Anterior cingulate cortex (tissue), 58 donors: Measurements from ENCODE around the gene RFTN1.

Experiments used
- DNase-seq, 58 donors: peaks; one replicate each; lab custom pipeline; 2025; lab: John Stamatoyannopoulos, UW

RFTN1 gene

GRCh38 chr3:16417945-16418739 is 95.4 kb downstream of the RFTN1 start:
- DNase-seq: no peak

- no peak for DNase-seq
These were observed 97.5 kb downstream of the RFTN1 start for GRCh38 chr3:16415911-16416476.

GRCh38 chr3:16413321-16413720 is 100.2 kb downstream of the RFTN1 start:
- no peak for DNase-seq

GRCh38 chr3:16412192-16412800 is 101.2 kb downstream of the RFTN1 start:
- no peak for DNase-seq

- no peak for DNase-seq
These were observed 102.1 kb downstream of the RFTN1 start for GRCh38 chr3:16411441-16411840.

- peak in 1 of 58 donors; percentile 40 for DNase-seq
These were observed 102.8 kb downstream of the RFTN1 start for GRCh38 chr3:16410659-16411058.

- DNase-seq: no peak
These were observed 104.5 kb downstream of the RFTN1 start for GRCh38 chr3:16409032-16409431.

GRCh38 chr3:16407366-16407765 is 106.1 kb downstream of the RFTN1 start:
- DNase-seq: no peak

- DNase-seq: no peak
These were observed 106.9 kb downstream of the RFTN1 start for GRCh38 chr3:16406579-16406978.

GRCh38 chr3:16406166-16406565 is 107.3 kb downstream of the RFTN1 start:
- DNase-seq: no peak

- DNase-seq: no peak
These were observed 109.1 kb downstream of the RFTN1 start for GRCh38 chr3:16404349-16404895.

- DNase-seq: no peak
These were observed 111.0 kb downstream of the RFTN1 start for GRCh38 chr3:16402451-16402850.

- DNase-seq: no peak
These were observed 112.2 kb downstream of the RFTN1 start for GRCh38 chr3:16401273-16401672.

GRCh38 chr3:16400106-16400931 is 113.2 kb downstream of the RFTN1 start:
- DNase-seq: no peak

- peak in 8 of 58 donors; percentile 9 to 40 (median 12) for DNase-seq
These were observed 114.0 kb downstream of the RFTN1 start for GRCh38 chr3:16399473-16399872.

GRCh38 chr3:16398648-16399047 is 114.9 kb downstream of the RFTN1 start:
- peak in 2 of 58 donors; percentile 14 to 32 for DNase-seq

GRCh38 chr3:16396202-16396601 is 117.3 kb downstream of the RFTN1 start:
- DNase-seq: no peak

- DNase-seq: no peak
These were observed 118.3 kb downstream of the RFTN1 start for GRCh38 chr3:16395212-16395611.

- no peak for DNase-seq
These were observed 118.9 kb downstream of the RFTN1 start for GRCh38 chr3:16394639-16395038.

GRCh38 chr3:16392717-16393116 is 120.8 kb downstream of the RFTN1 start:
- peak in 1 of 58 donors; percentile 13 for DNase-seq

GRCh38 chr3:16392065-16392464 is 121.4 kb downstream of the RFTN1 start:
- DNase-seq: no peak
